ENCODE data around the gene CPPED1.
A peak's percentile ranks its signal among the peaks of the same experiment; 100 is the strongest.
"Not testable (repeated sequence)": the region's sequence is repeated elsewhere in the genome, so short reads cannot be mapped to it uniquely, and the experiment has no call there.

Gene CPPED1

GRCh38 chr16:12773221-12773620, 30.5 kb downstream of the CPPED1 start:
- Histone ChIP-seq H3K4me1 (ENCODE audit: control insufficient read depth, insufficient read depth, low read length, poor library complexity, severe bottlenecking) (no peaks in the 10 kb centered on the region), H3K9me3 (ENCODE audit: control insufficient read depth, low read length) (no peaks in the 10 kb centered on the region), H3K36me3 (ENCODE audit: control insufficient read depth, insufficient read depth, low read length) (no peaks in the 10 kb centered on the region), H3K4me3 (ENCODE audit: insufficient read depth, low read depth, low read length, poor library complexity, severe bottlenecking) (no peak overlapping the region), H3K27ac (ENCODE audit: insufficient read depth, low read length, poor library complexity, severe bottlenecking) (no peak overlapping the region), H3K27me3 (replicated peaks; ENCODE audit: control insufficient read depth, insufficient read depth, low read length, poor library complexity, severe bottlenecking) (no peaks in the 10 kb centered on the region)
- no peak for DNase-seq

GRCh38 chr16:12771341-12771798, 32.3 kb downstream of the CPPED1 start:
- Histone ChIP-seq H3K4me1 (ENCODE audit: control insufficient read depth, insufficient read depth, low read length, poor library complexity, severe bottlenecking) (no peaks in the 10 kb centered on the region), H3K36me3 (ENCODE audit: control insufficient read depth, insufficient read depth, low read length) (no peaks in the 10 kb centered on the region), H3K27ac (ENCODE audit: insufficient read depth, low read length, poor library complexity, severe bottlenecking) (no peak overlapping the region), H3K4me3 (ENCODE audit: insufficient read depth, low read depth, low read length, poor library complexity, severe bottlenecking) (no peak overlapping the region), H3K27me3 (replicated peaks; ENCODE audit: control insufficient read depth, insufficient read depth, low read length, poor library complexity, severe bottlenecking) (no peaks in the 10 kb centered on the region), H3K9me3 (ENCODE audit: control insufficient read depth, low read length) (no peaks in the 10 kb centered on the region)
- no peak for DNase-seq

- H3K9me3 ChIP-seq (ENCODE audit: control insufficient read depth, low read length): no peaks in the 10 kb centered on the region
- no peaks in the 10 kb centered on the region for H3K36me3 ChIP-seq (ENCODE audit: control insufficient read depth, insufficient read depth, low read length)
- no peaks in the 10 kb centered on the region for H3K4me1 ChIP-seq (ENCODE audit: control insufficient read depth, insufficient read depth, low read length, poor library complexity, severe bottlenecking)
- no peak for DNase-seq
- no peak overlapping the region for H3K4me3 ChIP-seq (ENCODE audit: insufficient read depth, low read depth, low read length, poor library complexity, severe bottlenecking)
- H3K27me3 ChIP-seq (replicated peaks; ENCODE audit: control insufficient read depth, insufficient read depth, low read length, poor library complexity, severe bottlenecking): no peaks in the 10 kb centered on the region
- no peak overlapping the region for H3K27ac ChIP-seq (ENCODE audit: insufficient read depth, low read length, poor library complexity, severe bottlenecking)
Observed at GRCh38 chr16:12769525-12769924, 34.2 kb downstream of the CPPED1 start.

GRCh38 chr16:12767897-12768296, 35.8 kb downstream of the CPPED1 start:
- Histone ChIP-seq H3K9me3 (ENCODE audit: control insufficient read depth, low read length) (no peaks in the 10 kb centered on the region), H3K27ac (ENCODE audit: insufficient read depth, low read length, poor library complexity, severe bottlenecking) (no peak overlapping the region), H3K36me3 (ENCODE audit: control insufficient read depth, insufficient read depth, low read length) (no peaks in the 10 kb centered on the region), H3K4me1 (ENCODE audit: control insufficient read depth, insufficient read depth, low read length, poor library complexity, severe bottlenecking) (no peaks in the 10 kb centered on the region), H3K4me3 (ENCODE audit: insufficient read depth, low read depth, low read length, poor library complexity, severe bottlenecking) (peak overlapping the region; percentile 12), H3K27me3 (replicated peaks; ENCODE audit: control insufficient read depth, insufficient read depth, low read length, poor library complexity, severe bottlenecking) (no peaks in the 10 kb centered on the region)
- no peak for DNase-seq

- DNase-seq: no peak
- Histone ChIP-seq H3K4me3 (ENCODE audit: insufficient read depth, low read depth, low read length, poor library complexity, severe bottlenecking) (no peak overlapping the region), H3K27ac (ENCODE audit: insufficient read depth, low read length, poor library complexity, severe bottlenecking) (no peak overlapping the region), H3K36me3 (ENCODE audit: control insufficient read depth, insufficient read depth, low read length) (no peaks in the 10 kb centered on the region), H3K4me1 (ENCODE audit: control insufficient read depth, insufficient read depth, low read length, poor library complexity, severe bottlenecking) (no peaks in the 10 kb centered on the region), H3K9me3 (ENCODE audit: control insufficient read depth, low read length) (no peaks in the 10 kb centered on the region), H3K27me3 (replicated peaks; ENCODE audit: control insufficient read depth, insufficient read depth, low read length, poor library complexity, severe bottlenecking) (no peaks in the 10 kb centered on the region)
Observed at GRCh38 chr16:12766853-12767252, 36.8 kb downstream of the CPPED1 start.

GRCh38 chr16:12766208-12766607, 37.5 kb downstream of the CPPED1 start:
- H3K27ac ChIP-seq (ENCODE audit: insufficient read depth, low read length, poor library complexity, severe bottlenecking); DNase-seq; H3K36me3 ChIP-seq (ENCODE audit: control insufficient read depth, insufficient read depth, low read length); H3K27me3 ChIP-seq (replicated peaks; ENCODE audit: control insufficient read depth, insufficient read depth, low read length, poor library complexity, severe bottlenecking); H3K9me3 ChIP-seq (ENCODE audit: control insufficient read depth, low read length); H3K4me1 ChIP-seq (ENCODE audit: control insufficient read depth, insufficient read depth, low read length, poor library complexity, severe bottlenecking); H3K4me3 ChIP-seq (ENCODE audit: insufficient read depth, low read depth, low read length, poor library complexity, severe bottlenecking): not testable (repeated sequence)

- no peaks in the 10 kb centered on the region for H3K9me3 ChIP-seq (ENCODE audit: control insufficient read depth, low read length)
- H3K4me1 ChIP-seq (ENCODE audit: control insufficient read depth, insufficient read depth, low read length, poor library complexity, severe bottlenecking): no peaks in the 10 kb centered on the region
- no peak for DNase-seq
- H3K36me3 ChIP-seq (ENCODE audit: control insufficient read depth, insufficient read depth, low read length): no peaks in the 10 kb centered on the region
- H3K27ac ChIP-seq (ENCODE audit: insufficient read depth, low read length, poor library complexity, severe bottlenecking): no peak overlapping the region
- no peak overlapping the region for H3K4me3 ChIP-seq (ENCODE audit: insufficient read depth, low read depth, low read length, poor library complexity, severe bottlenecking)
- no peaks in the 10 kb centered on the region for H3K27me3 ChIP-seq (replicated peaks; ENCODE audit: control insufficient read depth, insufficient read depth, low read length, poor library complexity, severe bottlenecking)
Observed at GRCh38 chr16:12764813-12765488, 38.7 kb downstream of the CPPED1 start.

GRCh38 chr16:12763517-12763916, 40.2 kb downstream of the CPPED1 start:
- no peak for DNase-seq
- H3K36me3 ChIP-seq (ENCODE audit: control insufficient read depth, insufficient read depth, low read length): no peaks in the 10 kb centered on the region
- H3K27ac ChIP-seq (ENCODE audit: insufficient read depth, low read length, poor library complexity, severe bottlenecking): no peak overlapping the region
- no peak overlapping the region for H3K4me3 ChIP-seq (ENCODE audit: insufficient read depth, low read depth, low read length, poor library complexity, severe bottlenecking)
- no peaks in the 10 kb centered on the region for H3K27me3 ChIP-seq (replicated peaks; ENCODE audit: control insufficient read depth, insufficient read depth, low read length, poor library complexity, severe bottlenecking)
- H3K9me3 ChIP-seq (ENCODE audit: control insufficient read depth, low read length): no peaks in the 10 kb centered on the region
- no peaks in the 10 kb centered on the region for H3K4me1 ChIP-seq (ENCODE audit: control insufficient read depth, insufficient read depth, low read length, poor library complexity, severe bottlenecking)

- no peak overlapping the region for H3K27ac ChIP-seq (ENCODE audit: insufficient read depth, low read length, poor library complexity, severe bottlenecking)
- H3K9me3 ChIP-seq (ENCODE audit: control insufficient read depth, low read length): no peaks in the 10 kb centered on the region
- H3K4me1 ChIP-seq (ENCODE audit: control insufficient read depth, insufficient read depth, low read length, poor library complexity, severe bottlenecking): no peaks in the 10 kb centered on the region
- H3K36me3 ChIP-seq (ENCODE audit: control insufficient read depth, insufficient read depth, low read length): no peaks in the 10 kb centered on the region
- no peaks in the 10 kb centered on the region for H3K27me3 ChIP-seq (replicated peaks; ENCODE audit: control insufficient read depth, insufficient read depth, low read length, poor library complexity, severe bottlenecking)
- no peak overlapping the region for H3K4me3 ChIP-seq (ENCODE audit: insufficient read depth, low read depth, low read length, poor library complexity, severe bottlenecking)
- DNase-seq: no peak
Observed at GRCh38 chr16:12760819-12761611, 42.7 kb downstream of the CPPED1 start.

All from effector memory CD4-positive, alpha-beta T cell (primary cell).